HepG2 (cell line): ENCODE data around the gene DGKD.

Source experiments
- POLR2AphosphoS2 ChIP-seq: IDR thresholded peaks from 2 replicates; pipeline ENCODE4 v1.6.1; 2011; ENCODE audit warnings: low read depth, low read length, improper control_type of control experiment
- TBP ChIP-seq: sonication (generic); formaldehyde crosslinking; IDR thresholded peaks from 2 replicates; pipeline ENCODE4 v1.5.0; 2020; ENCODE audit warnings: missing genetic modification reagents
- TF ChIP-seq, protein P1 (sequence below): sonication (generic); IDR thresholded peaks from 2 replicates; pipeline ENCODE4 v1.6.1; 2016; ENCODE audit warnings: low read depth, borderline replicate concordance

- TF ChIP-seq, protein P1, sequence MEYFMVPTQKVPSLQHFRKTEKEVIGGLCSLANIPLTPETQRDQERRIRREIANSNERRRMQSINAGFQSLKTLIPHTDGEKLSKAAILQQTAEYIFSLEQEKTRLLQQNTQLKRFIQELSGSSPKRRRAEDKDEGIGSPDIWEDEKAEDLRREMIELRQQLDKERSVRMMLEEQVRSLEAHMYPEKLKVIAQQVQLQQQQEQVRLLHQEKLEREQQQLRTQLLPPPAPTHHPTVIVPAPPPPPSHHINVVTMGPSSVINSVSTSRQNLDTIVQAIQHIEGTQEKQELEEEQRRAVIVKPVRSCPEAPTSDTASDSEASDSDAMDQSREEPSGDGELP, result no peak
- TF ChIP-seq POLR2AphosphoS2, result no peak
- no peak for TF ChIP-seq TBP (CRISPR knock-in tag)
Observed at GRCh38 chr2:233346376-233346775, 7.9 kb upstream of the DGKD start.
